Brain pericyte (primary cell): ENCODE results near the gene OR51E1.

Experiments used
- DNase-seq: peaks from one replicate; pipeline ENCODE4 v3.0.0-alpha.2; 2012; ENCODE audit warnings: low read depth, low spot score

The OR51E1 gene, protein sequence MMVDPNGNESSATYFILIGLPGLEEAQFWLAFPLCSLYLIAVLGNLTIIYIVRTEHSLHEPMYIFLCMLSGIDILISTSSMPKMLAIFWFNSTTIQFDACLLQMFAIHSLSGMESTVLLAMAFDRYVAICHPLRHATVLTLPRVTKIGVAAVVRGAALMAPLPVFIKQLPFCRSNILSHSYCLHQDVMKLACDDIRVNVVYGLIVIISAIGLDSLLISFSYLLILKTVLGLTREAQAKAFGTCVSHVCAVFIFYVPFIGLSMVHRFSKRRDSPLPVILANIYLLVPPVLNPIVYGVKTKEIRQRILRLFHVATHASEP

DNA sequence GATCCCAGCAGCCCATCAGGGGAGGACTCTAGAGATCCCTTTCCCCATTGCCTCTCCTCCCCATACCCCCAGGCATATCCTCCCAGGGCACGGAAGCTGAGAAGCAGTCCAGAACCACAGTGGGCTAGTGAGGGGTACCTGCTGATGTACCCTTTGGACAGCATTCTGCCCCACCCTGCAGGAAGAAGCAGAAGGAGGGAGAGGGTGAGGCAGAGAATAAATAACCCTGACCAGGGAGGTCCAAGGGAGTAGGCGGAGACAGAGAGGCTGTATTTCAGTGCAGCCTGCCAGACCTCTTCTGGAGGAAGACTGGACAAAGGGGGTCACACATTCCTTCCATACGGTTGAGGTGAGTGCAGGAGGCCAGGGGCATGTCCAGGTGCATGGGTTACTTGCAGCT is at the start of gene OR51E1:
OR51E1 (plus strand) TSS at position 301 of the 400 bp plus-strand sequence. CDS start 8,545 bp downstream, outside the sequence.
- no peak for DNase-seq

DNA sequence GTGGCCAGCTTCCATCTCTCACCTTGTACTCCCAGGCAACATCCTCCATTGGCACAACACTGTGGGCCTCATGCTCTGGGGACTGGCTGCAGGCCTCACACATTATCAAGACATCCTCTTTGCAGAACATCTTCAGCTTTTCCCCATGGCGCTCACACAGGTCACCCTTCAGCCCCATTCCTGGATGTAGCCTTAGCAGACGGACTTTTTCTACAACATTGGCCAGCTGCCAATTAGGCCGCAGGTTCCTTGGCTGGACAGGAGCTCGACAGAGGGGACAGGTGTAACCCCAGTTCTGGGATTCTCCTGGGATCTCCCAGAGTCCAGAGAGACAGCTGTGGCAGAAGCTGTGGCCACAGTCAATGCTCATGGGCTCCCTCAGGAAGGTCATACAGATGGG is 38.7 kb upstream of the OR51E1 start:
- DNase-seq: no peak

DNA sequence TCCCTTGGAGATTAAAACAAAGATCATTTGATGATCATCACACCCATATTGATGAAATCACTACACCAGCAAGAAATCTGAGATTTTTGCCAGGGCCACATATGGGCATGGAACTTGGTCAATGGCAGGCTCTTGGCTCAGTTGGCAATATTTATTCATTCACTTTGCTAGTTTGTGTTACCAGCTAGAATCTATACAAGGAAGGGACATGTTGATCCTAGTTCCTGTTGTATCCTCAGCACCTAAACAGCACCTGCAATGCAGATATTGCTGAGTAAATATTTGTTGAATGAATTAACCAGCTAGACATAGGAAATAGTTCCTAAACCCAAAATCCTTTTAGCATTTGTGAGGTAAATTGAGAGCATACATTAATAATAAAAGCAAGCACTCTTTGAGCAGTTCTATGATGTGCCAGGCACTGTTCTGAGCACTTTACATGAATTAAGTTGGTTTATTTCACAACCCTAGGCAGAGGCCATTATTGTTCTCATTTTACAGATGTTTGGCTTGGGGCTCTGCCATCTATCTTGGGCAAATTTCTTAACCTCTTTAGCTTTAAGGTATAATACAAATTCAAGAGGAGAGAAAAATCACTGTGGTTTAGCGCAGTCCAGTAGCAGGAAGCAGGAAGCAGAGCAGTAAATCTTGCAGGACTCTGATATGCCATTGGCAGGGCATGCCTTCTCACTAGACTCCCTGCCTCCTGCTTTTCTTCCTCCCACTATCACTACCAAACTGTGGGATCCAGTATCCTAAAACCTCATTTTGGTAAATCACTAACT is 37.4 kb upstream of the OR51E1 start:
- DNase-seq: no peak

DNA sequence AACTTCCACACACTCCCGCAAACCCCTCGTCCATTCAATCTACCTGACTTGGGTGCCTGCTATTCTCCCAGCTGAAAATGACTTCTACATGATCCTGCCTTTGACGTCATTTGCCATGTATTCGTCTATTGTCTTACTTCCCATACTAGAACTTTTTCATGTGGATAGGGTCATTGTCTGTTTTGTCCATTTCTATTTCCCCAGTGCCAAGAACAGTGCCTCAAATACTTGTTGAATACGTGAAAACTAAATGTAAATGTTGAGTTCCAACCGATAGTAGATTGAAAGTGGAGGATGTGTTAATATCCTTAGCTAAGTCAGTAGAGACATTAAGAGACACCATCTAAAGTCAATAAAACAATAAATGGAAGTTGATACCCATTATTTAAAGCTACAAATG is 36.7 kb upstream of the OR51E1 start:
- no peak for DNase-seq

DNA sequence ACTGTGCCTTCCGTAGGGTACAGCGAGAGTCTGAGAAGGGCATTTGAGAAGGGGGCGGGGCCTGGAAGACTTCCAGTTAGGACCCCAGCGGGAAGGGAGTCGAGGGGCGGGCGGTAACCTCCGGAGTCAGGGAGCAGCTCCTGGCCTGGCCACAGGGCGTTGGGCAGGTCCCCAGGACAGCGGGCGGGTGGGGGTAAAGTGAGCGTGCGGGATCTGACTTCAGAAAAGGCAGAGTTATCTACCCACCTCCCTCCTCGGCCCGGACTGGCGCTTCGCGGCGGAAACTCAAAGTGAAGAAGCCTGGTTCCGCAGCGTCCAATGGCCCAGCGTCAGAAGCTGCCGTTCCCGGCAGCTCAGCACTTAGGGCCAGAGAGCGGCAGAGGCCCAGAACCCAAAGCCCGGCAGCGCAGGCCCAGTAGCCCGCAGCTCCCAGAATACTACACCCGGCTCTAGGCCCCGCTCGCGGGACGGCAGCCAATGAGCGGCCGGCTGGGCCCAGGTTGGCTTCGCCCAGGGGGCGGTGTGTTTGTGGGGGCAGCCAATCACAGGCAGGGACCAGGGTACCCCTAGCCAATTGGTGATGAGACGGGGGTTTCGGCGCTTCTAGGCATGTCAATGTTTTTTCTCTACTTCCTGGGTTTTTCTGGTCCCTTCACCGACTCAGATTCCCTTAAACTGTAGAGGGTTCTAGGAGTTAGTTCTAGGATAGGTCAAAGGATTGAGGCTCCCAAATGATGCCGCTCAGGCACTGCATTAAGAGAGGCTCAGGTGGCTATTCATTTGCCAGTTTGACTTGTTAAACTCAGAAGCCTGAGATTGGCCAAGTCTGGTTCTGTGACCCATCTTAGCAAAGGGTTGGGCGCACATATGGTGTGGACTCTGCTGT is 35.8 kb upstream of the OR51E1 start, which contains the start of gene TRIM68:
TRIM68 (minus strand) TSS at position 451 of the 886 bp plus-strand sequence. CDS start 2,727 bp downstream, outside the sequence.
- peak; percentile 85 for DNase-seq

DNA sequence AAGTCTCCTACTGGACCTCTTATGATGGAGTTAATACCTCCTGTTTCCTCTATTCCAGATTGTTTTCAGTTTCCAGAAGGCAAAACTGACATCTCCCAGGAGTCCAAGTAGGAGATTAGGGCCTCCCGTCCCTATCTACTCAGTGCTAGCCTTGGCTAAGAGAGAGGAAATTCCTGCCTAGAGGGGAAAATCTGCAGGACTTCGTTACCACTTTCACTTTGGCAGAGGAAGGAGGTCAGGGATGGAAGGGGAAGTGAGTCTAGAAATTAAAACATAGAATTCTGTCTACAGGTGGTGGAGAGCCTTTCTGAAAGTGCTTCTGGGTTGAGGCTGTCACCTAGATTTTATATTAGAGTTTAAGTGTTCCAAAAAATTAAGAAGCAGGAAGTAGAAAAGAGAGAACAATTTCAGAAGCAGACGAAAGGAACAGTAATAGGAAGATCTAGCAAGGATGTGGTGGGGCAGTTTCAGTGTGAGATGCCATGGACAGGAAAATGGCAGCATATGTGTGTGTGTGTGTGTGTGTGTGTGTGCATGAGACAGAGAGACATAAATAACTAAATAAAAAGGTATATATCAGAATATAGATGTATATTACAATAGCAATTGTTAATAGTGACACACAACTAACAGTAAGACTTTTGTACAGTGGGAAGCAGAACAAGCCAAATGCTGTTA is 33.4 kb upstream of the OR51E1 start:
- no peak for DNase-seq

DNA sequence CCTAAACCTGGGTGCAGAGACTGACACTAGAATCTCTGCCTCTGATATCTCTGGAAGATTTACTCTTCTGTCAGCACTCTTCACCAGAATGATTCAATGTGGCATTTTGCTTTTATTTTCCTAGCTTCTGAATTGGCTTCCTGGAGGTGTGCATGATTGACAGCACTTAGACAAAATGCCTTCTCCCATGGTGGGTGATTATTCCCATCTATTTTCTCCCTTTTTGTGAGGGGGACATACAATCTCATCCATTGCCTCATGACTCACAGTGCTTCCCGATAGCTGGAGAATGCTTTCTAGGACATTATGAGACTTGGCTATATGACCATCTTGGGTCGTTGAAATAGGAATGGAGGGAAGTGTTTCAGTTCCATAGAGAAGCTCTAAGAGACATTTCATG is 31.8 kb upstream of the OR51E1 start:
- DNase-seq: no peak

DNA sequence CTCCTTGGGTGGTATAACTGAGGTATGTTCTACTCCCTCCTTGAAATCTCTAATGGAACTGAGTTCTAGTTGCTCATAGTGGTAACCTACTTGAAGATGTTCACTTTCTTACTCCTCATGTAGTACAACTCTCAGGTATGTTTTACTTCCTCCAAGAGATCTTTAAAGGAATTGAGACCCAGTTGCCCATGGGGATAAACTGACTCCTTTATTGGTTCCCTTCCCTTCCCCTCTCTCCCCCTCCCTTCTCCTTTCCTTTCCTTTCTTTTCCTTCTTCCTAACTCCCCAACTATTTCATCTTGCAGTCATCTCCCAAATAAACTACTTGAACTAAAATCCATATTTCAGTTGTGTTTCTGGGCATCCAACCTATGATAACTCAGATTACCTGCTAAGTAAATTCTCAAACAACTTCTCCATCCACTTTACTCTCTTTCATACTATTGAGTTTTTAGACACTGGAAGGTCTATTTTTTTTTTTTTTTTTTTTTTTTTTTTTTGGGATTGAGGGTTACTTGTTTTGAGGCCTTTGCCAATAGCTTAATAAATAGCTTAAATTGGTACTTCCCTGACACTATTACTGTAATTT is 27.8 kb upstream of the OR51E1 start:
- no peak for DNase-seq

DNA sequence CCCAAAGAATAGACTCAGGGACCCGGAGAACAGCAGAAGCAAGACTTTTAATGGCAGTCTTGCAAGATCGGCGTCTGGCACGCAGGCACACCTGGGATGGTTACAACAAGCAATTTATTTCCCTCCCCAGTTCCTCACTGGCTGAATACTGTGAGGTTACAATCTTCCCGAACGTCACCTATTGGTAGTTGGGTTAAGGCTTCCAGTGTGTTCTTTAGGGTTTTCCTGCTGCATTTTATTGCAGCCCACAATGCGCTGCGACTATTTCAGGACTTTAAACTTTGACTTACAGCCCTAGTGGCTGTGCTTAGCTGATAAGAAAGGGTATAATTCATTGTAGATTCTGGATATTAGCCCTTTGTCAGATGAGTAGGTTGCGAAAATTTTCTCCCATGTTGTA is 24.3 kb upstream of the OR51E1 start:
- no peak for DNase-seq

DNA sequence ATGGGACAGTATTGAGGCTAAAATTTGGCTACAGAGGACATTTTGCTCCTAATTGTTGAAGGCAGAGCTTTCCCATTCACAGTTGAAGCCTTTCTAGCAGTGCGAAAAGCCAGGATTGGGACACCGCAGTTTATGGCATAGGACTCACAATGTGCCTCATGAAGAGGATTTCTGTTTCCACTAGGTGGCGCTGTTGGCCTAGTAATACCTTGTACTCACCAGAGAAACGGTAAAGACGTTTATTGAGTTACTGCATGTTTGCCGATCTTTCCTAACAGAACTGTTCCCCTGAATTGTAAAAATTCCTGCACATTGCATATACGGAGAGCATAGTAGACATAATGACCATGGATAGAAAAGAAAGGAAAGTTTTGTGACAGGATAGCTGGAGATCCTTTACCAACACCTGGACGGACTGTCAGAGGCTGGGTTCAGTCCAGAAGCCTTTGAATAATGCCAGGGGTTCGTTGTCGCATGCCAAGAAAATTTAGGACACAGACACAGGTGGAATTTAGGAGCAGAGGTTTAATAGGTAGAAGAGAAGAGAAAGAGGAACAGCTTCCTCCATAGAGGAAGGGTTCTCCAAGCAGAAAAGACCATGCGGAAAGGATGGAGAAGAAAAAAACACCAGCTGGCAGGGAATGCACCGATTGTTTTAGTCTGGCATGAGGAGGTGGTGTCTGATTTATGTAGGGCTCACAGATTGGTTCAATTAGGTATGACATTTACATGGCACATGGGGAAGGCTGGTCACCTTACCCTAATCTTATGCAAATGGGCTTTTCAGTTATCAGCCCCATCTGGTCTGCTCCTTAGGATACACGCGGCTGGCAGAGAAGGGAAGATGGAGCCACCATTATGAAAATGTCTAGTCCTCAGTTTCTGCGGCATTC is 17.3 kb upstream of the OR51E1 start:
- DNase-seq: no peak

DNA sequence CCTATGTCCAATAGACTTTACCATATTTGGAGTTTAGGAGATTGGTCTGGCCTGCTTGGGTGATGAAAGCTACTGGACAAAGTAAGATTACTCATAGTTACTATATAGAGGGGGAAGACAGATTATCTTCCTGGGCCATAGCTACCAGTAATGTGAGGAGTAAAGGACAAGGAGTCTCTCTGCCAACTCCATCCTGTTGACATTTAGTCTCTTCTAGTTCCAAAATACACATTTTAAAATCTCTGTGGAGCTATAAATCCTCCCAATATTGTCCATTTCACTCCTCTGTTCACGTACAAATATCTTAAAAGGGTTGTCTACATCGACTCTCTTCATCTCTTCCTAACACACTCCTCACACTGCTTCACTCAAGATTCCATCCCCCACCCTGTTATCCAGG is 7.6 kb upstream of the OR51E1 start:
- DNase-seq: no peak

DNA sequence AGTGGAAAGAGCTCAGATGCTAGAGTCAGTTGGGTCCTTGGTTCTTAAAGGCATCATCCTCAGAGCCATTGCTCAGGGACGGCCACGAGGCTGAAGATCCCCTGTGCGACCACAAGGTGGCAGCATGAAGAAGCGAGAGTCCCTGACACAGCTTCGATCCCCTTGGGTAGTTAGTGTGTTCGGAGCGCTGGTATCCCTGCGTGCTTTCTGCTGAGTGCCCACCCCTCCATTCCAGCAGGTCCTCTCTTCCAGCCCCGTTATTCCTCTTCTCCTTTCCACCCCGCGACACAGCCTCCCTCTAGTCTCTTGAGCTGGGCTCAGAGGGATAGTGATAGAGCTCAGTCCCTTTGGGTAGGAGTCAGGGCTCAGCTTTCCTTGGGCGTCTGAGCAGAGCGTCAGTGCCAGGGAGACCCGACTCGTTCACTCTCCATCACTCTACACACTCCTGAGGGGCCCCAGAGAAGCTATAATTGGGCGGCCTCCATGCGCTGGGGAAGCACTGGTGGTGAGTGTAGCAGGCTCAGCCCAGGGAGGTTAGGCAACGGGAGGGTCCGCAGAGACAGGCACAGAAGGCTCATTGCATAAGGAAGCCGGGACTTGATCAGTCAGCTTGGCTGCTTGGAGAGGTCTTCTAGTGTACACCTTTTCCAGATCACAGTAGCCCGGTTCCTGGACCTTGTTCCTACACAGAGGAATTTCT is 6.7 kb upstream of the OR51E1 start, which contains the start of gene OR51D1:
OR51D1 (plus strand) TSS at position 516 of the 700 bp plus-strand sequence. CDS start 2,314 bp downstream, outside the sequence.
- peak; percentile 37 for DNase-seq

DNA sequence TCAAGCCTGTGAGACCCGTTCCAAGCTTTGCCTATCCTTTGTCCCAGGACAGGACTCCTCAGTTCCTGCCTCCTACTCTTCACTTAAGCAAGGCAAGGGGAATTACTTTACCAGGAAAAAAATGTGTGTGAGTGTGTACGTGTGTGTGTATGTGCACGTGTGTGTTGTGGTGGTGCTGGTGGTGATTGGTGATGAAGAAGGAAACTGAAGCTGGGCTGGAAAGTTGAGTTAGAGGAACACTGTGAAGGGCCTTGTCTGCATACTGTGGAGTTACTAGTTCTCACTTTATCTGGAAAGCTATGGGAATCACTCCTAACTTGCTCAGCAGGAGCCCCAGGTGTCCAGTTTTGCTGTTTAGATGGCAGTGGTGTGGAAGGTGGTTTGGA is 6.1 kb upstream of the OR51E1 start:
- DNase-seq: no peak

DNA sequence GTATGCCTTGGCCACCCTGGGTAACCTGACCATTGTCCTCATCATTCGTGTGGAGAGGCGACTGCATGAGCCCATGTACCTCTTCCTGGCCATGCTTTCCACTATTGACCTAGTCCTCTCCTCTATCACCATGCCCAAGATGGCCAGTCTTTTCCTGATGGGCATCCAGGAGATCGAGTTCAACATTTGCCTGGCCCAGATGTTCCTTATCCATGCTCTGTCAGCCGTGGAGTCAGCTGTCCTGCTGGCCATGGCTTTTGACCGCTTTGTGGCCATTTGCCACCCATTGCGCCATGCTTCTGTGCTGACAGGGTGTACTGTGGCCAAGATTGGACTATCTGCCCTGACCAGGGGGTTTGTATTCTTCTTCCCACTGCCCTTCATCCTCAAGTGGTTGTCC is 3.9 kb upstream of the OR51E1 start:
- no peak for DNase-seq

DNA sequence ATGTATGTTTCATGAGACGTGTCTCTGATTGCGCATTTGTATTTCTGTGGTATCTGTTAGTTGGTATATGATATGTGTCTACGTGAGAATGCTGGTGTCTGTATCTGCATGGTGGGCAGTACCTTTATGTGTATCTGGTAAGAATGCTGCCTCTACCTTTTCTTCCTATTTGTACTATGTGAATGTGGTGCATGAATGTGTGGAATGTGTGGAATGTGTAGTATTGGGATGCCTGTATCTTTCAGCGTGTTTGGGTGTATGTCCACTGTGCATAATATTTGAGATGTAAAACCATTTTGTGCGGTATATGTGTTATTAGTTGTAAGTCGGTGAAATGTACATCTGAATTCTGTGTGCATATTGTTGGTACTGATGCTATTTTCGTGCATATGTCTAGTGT is 2.3 kb upstream of the OR51E1 start:
- no peak for DNase-seq

DNA sequence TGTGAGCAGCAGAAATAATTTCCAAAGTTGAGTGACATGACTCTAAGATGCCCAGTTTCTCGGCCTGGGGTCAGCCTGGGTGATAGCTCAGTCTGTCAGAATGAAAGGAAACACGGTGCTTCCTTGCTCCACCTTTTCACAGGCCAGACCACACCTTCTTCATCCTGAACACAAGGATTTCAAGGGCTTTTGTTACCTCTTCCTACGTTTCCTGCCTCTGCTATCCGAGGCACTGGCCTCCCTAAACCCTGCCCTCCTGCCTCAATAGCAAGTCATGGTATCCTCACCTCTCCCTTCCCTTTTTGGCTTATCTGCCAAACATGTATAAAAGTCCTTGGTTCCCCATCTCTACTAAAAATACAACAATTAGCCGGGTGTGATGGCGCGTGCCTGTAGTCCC is 1.7 kb upstream of the OR51E1 start:
- DNase-seq: no peak

DNA sequence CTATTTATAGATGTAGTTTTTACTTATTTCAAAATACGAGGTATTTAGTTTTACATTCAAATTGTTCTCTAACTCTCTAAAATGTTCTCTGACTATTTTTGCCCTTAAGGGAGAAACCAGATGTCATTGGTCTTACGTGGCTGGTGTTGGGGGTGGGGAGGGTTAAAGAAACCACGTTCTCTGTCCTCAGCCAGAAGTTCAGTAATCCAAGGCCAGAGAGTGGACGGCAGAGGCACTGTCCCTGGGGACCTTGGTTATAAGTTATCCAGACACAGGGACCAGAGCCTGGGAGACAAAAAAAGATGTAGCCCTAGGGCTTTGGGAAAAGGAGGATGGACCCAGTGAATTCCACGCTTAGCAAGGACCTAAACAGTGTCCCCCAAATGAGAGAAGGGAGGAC is 706 bp upstream of the OR51E1 start:
- DNase-seq: no peak

DNA sequence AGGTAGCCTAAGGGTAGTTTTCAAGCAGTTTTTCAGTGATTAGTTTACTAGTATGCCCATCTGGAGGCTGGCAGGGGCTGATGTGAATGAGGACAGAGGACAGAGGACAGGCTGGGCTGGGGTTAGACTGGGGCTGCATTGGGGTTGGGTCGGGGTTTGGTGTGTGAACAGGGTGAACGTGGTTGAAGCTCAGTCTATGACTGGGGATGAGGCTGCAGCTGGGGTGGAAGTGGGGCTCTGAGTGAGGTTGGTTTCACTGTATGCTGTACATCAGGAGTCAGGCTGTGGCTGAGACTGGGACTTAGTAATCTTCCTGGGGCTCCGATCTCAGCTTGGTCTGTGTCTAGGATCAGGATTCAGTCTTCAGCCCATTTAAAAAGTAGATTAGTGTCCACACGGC is 451 bp downstream of the OR51E1 start:
- no peak for DNase-seq

DNA sequence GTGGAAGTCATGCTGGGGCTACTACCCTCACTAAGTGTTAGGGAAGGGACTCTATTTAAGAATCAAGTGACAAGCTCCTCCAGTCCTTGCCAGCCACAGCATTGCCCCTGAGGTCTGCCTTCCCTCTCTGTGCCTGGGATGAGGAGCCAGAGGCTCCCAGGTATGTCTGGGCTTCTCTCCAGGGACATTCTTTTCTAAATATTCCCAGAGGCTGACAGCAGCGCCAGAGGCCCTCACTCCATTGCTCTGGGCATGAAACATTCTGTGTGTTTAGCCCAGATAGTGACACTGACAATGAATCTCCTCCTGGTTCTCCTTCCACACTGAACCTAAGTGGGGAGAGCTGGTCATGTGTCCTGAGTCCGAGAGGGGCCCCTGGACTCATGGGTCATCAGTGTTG is 2.2 kb downstream of the OR51E1 start:
- no peak for DNase-seq
